OCI-LY3 (cell line): ENCODE data around the gene GNRHR.
"Not testable (repeated sequence)": the region's sequence is repeated elsewhere in the genome, so short reads cannot be mapped to it uniquely, and the experiment has no call there.

Experiments
- CTCF ChIP-seq: fragments of 200-600, 300-600 bp; sonication (generic); IDR thresholded peaks from 2 replicates; pipeline ENCODE4 v1.5.1; 2014; ENCODE audit warnings: antibody characterized with exemption, low read length, low read depth
- EZH2phosphoT487 ChIP-seq: fragments of 200-600 bp; shearing (Covaris generic); IDR thresholded peaks from 2 replicates; pipeline ENCODE4 v1.6.1; 2018; ENCODE audit warnings: antibody characterized with exemption, mixed run types, low read depth

- not testable (repeated sequence) for TF ChIP-seq CTCF, EZH2phosphoT487
These were observed 23.7 kb downstream of the GNRHR start for GRCh38 chr4:67730511-67730910.
